HL-60 (cell line): ENCODE results near the gene FGF14.

ENCODE experiments used
- CTCF ChIP-seq: IDR thresholded peaks from one replicate; pipeline ENCODE4 v1.5.1; 2011; ENCODE audit warnings: low read length, control low read depth, inconsistent platforms; ENCODE audit not compliant: insufficient read depth
- REST ChIP-seq: IDR thresholded peaks from 2 replicates; pipeline ENCODE4 v1.6.1; 2012; ENCODE audit warnings: low read depth; ENCODE audit not compliant: insufficient replicate concordance

GRCh38 chr13:102089722-102090121, 312.1 kb downstream of the FGF14 start:
- TF ChIP-seq CTCF, result no peak
- TF ChIP-seq REST, result no peak
